ENCODE results near the gene LRRC8C.

- TF ChIP-seq CTCF (IDR thresholded peaks at IDR 0.05) (no peak), POLR2AphosphoS5 (IDR thresholded peaks at IDR 0.05) (no peak)
Measured at GRCh38 chr1:89602871-89603404, 30.0 kb upstream of the LRRC8C start.
